NCI-H2107 treated with DMSO at 0.1 percent for 48 hours (cell line): ENCODE measurements around the gene SEMA3A.

ENCODE experiments used
- DNase-seq: peaks from one replicate; lab custom pipeline; 2025; ENCODE audit not compliant: unreplicated experiment; lab: John Stamatoyannopoulos, UW

Gene SEMA3A

GRCh38 chr7:83941300-83941699, 253.3 kb downstream of the SEMA3A start:
- no peak for DNase-seq

DNA sequence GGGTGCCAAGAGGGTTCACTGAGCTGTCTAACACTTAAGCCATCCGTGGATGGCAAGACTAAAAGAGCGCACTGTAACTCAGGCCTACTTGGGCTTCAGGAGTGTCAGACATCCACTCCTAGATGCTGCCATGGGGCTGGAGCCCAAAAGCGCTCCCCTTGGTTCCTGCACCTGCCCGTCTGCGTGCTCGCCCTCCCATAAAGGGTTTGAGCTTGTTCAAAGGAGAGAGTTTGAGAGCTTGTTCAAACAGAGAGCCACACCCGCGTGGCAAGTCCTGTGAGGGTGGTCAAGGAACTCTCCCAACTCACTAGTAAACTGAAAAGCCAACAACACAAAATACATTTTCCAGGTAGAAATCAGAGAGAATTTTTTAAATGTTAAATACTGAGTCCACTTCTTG, 256.7 kb downstream of the SEMA3A start:
- no peak for DNase-seq

DNA sequence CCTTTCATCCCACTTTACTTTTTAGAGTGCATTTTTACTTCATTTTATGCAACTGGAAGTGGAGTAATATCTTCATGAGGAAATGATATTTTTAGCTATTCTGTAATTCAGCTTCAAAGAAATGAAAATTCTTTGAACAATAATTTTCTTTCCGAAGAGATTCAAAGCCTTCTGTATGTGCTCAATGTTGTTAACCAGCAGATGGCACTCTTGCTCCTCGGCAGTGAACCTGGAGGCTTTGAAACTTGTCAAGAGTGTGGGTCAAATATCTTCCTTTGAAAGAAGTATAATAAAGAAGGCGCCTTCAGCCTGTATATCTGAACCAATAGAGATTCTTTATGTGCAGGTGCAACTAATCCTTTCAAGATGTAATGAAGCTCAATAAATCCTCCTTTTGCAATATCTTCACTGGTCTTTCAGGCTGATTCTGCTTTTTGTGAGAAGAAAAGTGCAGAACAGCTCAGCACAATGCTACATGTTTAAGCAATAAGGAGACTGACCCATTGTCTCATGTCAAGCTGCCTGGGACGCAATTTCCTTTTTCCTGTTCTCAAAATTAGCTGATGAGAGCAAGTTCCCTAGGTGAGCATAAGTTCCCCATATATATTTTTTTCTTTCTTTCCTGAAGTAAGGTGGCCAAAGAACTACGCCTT, 258.4 kb downstream of the SEMA3A start:
- DNase-seq: peak; percentile 52

- no peak for DNase-seq
Measured at GRCh38 chr7:83934118-83934734, 260.4 kb downstream of the SEMA3A start.

DNA sequence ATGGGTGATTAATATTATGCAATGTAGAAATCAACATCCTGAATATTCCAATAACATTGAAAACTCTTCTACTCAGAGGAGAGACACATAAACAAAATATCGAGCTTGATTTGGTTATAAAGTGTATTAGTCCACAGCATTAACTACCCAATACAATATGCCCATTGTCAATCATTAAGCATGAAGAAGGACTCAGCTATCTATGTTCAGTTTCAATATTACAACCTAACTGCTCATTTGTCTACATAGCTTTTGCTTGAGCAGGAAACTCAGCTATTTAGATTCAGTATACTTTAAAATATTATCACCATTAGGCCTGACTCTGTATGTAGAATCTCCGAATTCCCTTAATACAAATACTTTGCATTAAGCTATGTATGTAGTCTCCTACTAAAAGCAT, 262.6 kb downstream of the SEMA3A start:
- no peak for DNase-seq

DNA sequence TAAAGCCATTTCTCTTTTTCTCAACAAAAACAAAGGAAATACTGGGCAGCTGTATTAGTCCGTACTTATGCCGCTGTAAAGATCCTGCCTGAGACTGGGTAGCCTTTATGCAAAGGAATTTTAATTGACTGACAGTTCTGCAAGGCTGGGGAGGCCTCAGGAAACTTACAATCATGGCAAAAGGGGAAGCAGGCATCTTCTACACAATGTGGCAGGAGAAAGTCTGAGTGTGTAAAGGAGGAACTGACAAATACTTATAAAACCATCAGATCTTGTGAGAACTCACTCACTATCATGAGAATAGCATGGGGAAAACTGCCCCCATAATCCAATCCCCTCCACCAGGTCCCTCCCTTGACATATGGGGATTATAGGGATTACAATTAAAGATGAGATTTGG, 264.3 kb downstream of the SEMA3A start:
- no peak for DNase-seq

DNA sequence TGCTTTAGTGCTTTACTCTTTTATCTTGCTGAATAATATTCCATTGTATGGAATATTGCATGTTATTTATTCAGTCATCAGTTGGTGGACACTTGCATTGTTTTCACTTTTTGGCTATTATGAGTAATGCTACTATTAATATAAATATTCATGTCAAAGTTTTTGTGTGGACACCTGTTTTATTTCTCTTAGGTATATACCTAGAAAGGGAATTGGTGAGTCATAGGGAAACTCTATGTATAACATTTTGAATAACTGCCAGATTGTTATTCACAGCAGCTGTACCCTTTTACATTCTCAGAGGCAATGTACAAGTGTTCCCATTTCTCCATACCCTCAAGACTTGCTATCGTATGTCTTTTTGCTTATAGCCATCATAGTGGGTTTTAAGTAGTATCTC, 268.7 kb downstream of the SEMA3A start:
- DNase-seq: no peak

DNA sequence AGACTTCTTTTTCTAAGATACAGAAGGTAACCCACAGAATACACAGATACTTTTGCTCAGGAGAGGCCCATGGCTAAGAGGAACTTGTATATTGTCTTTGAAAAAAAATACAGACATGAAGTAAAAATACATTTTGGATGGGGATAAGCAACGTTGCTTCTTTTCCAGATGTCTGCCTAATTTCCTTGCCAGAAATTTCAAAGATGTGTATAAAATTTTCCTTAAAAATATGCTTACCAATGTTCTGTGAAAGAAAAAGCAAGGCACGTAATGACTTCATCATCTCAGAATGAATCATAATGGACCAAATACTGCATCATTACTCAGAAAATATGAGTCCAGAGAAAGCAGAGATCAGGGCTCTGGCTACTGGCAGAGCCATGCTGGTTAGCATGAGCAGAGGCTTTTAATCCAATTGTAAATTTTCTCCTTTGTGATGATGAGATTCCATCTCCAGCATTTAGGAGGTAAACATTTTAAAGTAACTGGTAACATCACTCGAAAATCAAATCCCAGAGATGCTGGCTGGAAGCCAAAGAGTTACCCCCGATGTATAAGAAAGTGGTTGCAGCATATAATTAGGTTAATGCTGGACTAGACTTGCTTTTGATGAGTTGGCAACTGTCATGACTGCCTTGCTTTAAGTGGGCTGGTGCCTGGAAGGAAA, 272.5 kb downstream of the SEMA3A start:
- no peak for DNase-seq

DNA sequence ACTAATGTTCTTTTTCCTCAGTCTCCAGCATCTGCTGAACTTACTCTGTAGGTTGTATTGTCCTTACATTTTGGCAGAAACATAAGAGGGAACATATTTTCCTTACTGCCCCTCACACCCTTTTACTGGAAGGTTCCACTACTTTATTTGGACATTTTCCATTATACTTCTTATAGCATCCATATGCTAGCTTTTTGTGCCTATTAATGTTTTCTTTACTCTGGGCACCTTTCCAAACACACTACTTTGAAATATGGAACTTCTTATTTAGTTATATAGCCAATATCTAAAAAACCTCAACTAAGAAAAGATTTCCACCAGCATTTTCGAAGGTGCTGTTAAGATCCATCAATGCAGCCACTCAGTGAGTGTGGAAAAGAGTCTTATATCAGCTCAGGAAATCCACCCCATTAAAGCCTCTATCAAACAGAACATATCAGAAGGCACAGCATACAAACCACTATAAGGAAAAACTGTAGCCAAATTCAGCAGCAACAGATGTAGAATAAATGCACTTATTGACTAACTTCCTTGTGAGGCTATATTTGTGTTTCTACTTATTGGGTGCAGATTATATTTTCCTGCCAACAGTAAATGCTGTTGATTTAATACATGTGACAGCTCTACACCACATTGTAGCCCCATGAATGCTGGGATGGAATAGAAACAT, 273.2 kb downstream of the SEMA3A start:
- DNase-seq: no peak

DNA sequence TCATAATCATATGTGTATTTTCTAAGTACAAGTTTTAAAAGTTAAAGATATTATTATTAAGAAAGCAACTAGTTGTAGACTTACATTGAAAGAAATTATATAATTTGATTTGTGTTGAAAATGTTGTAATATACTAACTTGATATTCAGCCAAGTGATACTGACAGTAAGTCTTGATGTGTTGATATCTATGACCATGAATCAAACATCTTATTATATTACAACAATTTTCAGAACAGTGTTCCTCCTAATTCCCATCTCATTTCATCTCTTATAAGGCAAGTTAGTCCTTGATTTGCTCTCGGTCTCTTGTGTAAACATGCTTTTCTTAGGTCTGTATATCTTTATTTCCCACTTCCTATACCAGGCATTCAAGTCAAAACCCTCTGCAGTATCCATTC, 276.4 kb downstream of the SEMA3A start:
- no peak for DNase-seq

DNA sequence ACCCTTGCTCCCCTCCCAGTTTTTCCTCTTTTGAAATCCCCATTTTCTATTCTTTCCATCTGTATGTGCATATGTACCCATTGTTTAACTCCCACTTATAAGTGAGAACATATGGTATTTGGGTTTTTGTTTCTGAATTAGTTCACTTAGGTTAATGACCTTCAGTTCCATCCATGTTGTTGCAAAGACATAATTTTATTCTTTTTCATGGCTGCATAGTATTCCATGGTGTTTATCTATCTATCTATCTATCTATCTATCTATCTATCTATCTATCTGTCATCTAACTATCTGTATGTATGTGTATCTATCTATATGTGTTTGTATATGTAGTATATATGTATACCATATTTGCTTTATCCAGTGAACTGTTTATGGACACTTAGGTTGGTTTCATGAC, 281.4 kb downstream of the SEMA3A start:
- DNase-seq: no peak

DNA sequence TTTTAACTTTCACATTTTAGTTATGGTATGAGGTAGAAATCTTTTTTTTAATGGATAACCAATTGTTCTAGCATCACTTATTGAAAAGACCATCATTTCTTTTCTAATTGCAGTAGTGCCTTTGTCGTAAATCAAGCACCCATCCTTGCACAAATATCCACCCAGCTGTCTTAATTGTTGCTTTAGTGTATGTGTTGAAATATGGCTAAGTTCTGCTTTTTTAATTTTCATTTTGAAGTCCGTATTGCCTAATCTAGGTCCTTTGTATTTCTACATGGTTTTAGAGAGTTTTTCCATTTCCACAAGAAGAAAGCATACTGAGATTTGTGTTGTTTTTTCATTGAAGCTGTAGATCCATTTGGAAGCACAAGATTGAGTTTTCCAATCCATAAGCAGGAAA, 286.1 kb downstream of the SEMA3A start:
- DNase-seq: no peak
